SJCRH30 (cell line): Measurements from ENCODE around the gene VOPP1. TPM values are rescaled to one million over a fixed set of nuclear protein-coding genes. Genes with fewer than 3 reads are reported as not detected.

Experiments
- DNase-seq, 2 experiments: peaks; one replicate each; pipeline ENCODE4 v3.0.0-alpha.2; 2015 to 2020
- H3K27ac ChIP-seq: fragments of 250-450 bp; sonication (Bioruptor Pico); 2 replicates; pipeline ENCODE4 v1.5.1; 2020; ENCODE audit warnings: mild to moderate bottlenecking, moderate library complexity
- H3K27me3 ChIP-seq: fragments of 250-450 bp; sonication (Bioruptor Pico); 2 replicates; pipeline ENCODE4 v1.5.1; 2020; ENCODE audit warnings: mild to moderate bottlenecking, moderate library complexity
- H3K36me3 ChIP-seq: fragments of 250-450 bp; sonication (Bioruptor Pico); 2 replicates; pipeline ENCODE4 v1.5.1; 2020; ENCODE audit warnings: mild to moderate bottlenecking, moderate library complexity
- H3K4me1 ChIP-seq: fragments of 250-450 bp; sonication (Bioruptor Pico); 2 replicates; pipeline ENCODE4 v1.5.1; 2020; ENCODE audit warnings: mild to moderate bottlenecking, moderate library complexity
- H3K4me3 ChIP-seq: fragments of 250-450 bp; sonication (Bioruptor Pico); 2 replicates; pipeline ENCODE4 v1.5.1; 2020; ENCODE audit warnings: mild to moderate bottlenecking, moderate library complexity
- H3K9me3 ChIP-seq: fragments of 250-450 bp; sonication (Bioruptor Pico); replicated peaks from 2 replicates; pipeline ENCODE4 v1.5.1; 2020; ENCODE audit warnings: mild to moderate bottlenecking, moderate library complexity
- total RNA-seq: library from RNA; depleted of rRNA; stranded (reverse); fragments of >200 nt; shearing (Covaris generic); gene quantifications from 2 replicates; pipeline ENCODE4 v1.2.3, GENCODE V29; 2014

Gene VOPP1
- total RNA-seq, 1 experiment from 2014 or later, result 89.8 TPM

- H3K27ac ChIP-seq, result no peak overlapping the region
- DNase-seq, result no peak
- peaks cover 7% of the 10 kb centered on the region for H3K36me3 ChIP-seq
- H3K4me1 ChIP-seq, result no peaks in the 10 kb centered on the region
- H3K9me3 ChIP-seq, result no peaks in the 10 kb centered on the region
- no peaks in the 10 kb centered on the region for H3K27me3 ChIP-seq
- H3K4me3 ChIP-seq, result no peak overlapping the region
Measured at GRCh38 chr7:55553024-55553345, 19.3 kb downstream of the VOPP1 start.

- no peak for DNase-seq
- Histone ChIP-seq H3K27ac (no peak overlapping the region), H3K4me3 (no peak overlapping the region), H3K27me3 (no peaks in the 10 kb centered on the region), H3K9me3 (no peaks in the 10 kb centered on the region), H3K4me1 (peaks cover 3% of the 10 kb centered on the region), H3K36me3 (peaks cover 7% of the 10 kb centered on the region)
Measured at GRCh38 chr7:55552320-55553023, 19.8 kb downstream of the VOPP1 start.

- H3K4me1 ChIP-seq, result peaks cover 16% of the 10 kb centered on the region
Measured at GRCh38 chr7:55550841-55551537, 21.3 kb downstream of the VOPP1 start.

GRCh38 chr7:55550010-55550663 lies 22.2 kb downstream of the VOPP1 start:
- Histone ChIP-seq H3K4me1 (peaks cover 19% of the 10 kb centered on the region), H3K27me3 (no peaks in the 10 kb centered on the region), H3K4me3 (no peak overlapping the region), H3K9me3 (no peaks in the 10 kb centered on the region), H3K36me3 (no peaks in the 10 kb centered on the region; the same call in 1 of the 2 replicates), H3K27ac (no peak overlapping the region)
- DNase-seq, result no peak

More at GRCh38 chr7:55550841-55551537, 21.3 kb downstream of the VOPP1 start:
- no peak for DNase-seq
- H3K27ac ChIP-seq, result no peak overlapping the region
- H3K36me3 ChIP-seq, result peaks cover 7% of the 10 kb centered on the region
- H3K9me3 ChIP-seq, result no peaks in the 10 kb centered on the region
- no peak overlapping the region for H3K4me3 ChIP-seq
- H3K27me3 ChIP-seq, result no peaks in the 10 kb centered on the region

- H3K4me1 ChIP-seq, result peaks cover 19% of the 10 kb centered on the region
- no peak for DNase-seq
- no peak overlapping the region for H3K27ac ChIP-seq
- no peaks in the 10 kb centered on the region for H3K9me3 ChIP-seq
- no peaks in the 10 kb centered on the region for H3K27me3 ChIP-seq
- no peaks in the 10 kb centered on the region; the same call in 1 of the 2 replicates for H3K36me3 ChIP-seq
- H3K4me3 ChIP-seq, result no peak overlapping the region
Measured at GRCh38 chr7:55549457-55549856, 22.8 kb downstream of the VOPP1 start.

- no peak for DNase-seq
- no peaks in the 10 kb centered on the region for H3K27me3 ChIP-seq
- H3K36me3 ChIP-seq, result peaks cover 4% of the 10 kb centered on the region; the same call in 1 of the 2 replicates
- H3K27ac ChIP-seq, result no peak overlapping the region
- no peaks in the 10 kb centered on the region for H3K9me3 ChIP-seq
- H3K4me1 ChIP-seq, result peaks cover 19% of the 10 kb centered on the region
- no peak overlapping the region for H3K4me3 ChIP-seq
Measured at GRCh38 chr7:55548295-55548731, 24.0 kb downstream of the VOPP1 start.

GRCh38 chr7:55546814-55547213 lies 25.5 kb downstream of the VOPP1 start:
- Histone ChIP-seq H3K4me3 (no peak overlapping the region), H3K4me1 (peaks cover 19% of the 10 kb centered on the region), H3K36me3 (peaks cover 4% of the 10 kb centered on the region; the same call in 1 of the 2 replicates), H3K27me3 (no peaks in the 10 kb centered on the region), H3K27ac (peak overlapping the region; percentile 17), H3K9me3 (no peaks in the 10 kb centered on the region)
- peak; percentile 86 for DNase-seq

- Histone ChIP-seq H3K9me3 (no peaks in the 10 kb centered on the region), H3K4me3 (no peak overlapping the region), H3K27me3 (no peaks in the 10 kb centered on the region), H3K4me1 (peaks cover 19% of the 10 kb centered on the region), H3K27ac (no peak overlapping the region), H3K36me3 (peaks cover 4% of the 10 kb centered on the region; the same call in 1 of the 2 replicates)
- no peak for DNase-seq
Measured at GRCh38 chr7:55545496-55545895, 26.8 kb downstream of the VOPP1 start.

GRCh38 chr7:55540226-55540858 lies 32.0 kb downstream of the VOPP1 start:
- Histone ChIP-seq H3K27ac (no peak overlapping the region), H3K4me1 (peaks cover 5% of the 10 kb centered on the region), H3K36me3 (peaks cover 4% of the 10 kb centered on the region; the same call in 1 of the 2 replicates), H3K4me3 (no peak overlapping the region), H3K27me3 (no peaks in the 10 kb centered on the region), H3K9me3 (no peaks in the 10 kb centered on the region)
- no peak for DNase-seq

GRCh38 chr7:55539380-55539779 lies 32.9 kb downstream of the VOPP1 start:
- no peaks in the 10 kb centered on the region for H3K9me3 ChIP-seq

GRCh38 chr7:55538538-55538937 lies 33.8 kb downstream of the VOPP1 start:
- no peaks in the 10 kb centered on the region; the same call in 1 of the 2 replicates for H3K36me3 ChIP-seq
- H3K9me3 ChIP-seq, result no peaks in the 10 kb centered on the region
- H3K27ac ChIP-seq, result no peak overlapping the region
- no peak for DNase-seq
- no peak overlapping the region for H3K4me3 ChIP-seq
- peaks cover 23% of the 10 kb centered on the region for H3K4me1 ChIP-seq
- no peaks in the 10 kb centered on the region for H3K27me3 ChIP-seq

More at GRCh38 chr7:55539380-55539779, 32.9 kb downstream of the VOPP1 start:
- peaks cover 15% of the 10 kb centered on the region for H3K4me1 ChIP-seq
- no peak overlapping the region for H3K27ac ChIP-seq
- no peaks in the 10 kb centered on the region for H3K27me3 ChIP-seq
- H3K36me3 ChIP-seq, result peaks cover 4% of the 10 kb centered on the region; the same call in 1 of the 2 replicates
- DNase-seq, result no peak
- H3K4me3 ChIP-seq, result no peak overlapping the region

GRCh38 chr7:55537458-55537990 lies 34.8 kb downstream of the VOPP1 start:
- H3K36me3 ChIP-seq, result no peaks in the 10 kb centered on the region
- no peak overlapping the region for H3K4me3 ChIP-seq
- peaks cover 34% of the 10 kb centered on the region for H3K4me1 ChIP-seq
- no peaks in the 10 kb centered on the region for H3K27me3 ChIP-seq
- H3K9me3 ChIP-seq, result no peaks in the 10 kb centered on the region
- H3K27ac ChIP-seq, result no peak overlapping the region
- DNase-seq, result no peak

- H3K9me3 ChIP-seq, result no peaks in the 10 kb centered on the region
- H3K36me3 ChIP-seq, result no peaks in the 10 kb centered on the region
- DNase-seq, result no peak
- H3K27ac ChIP-seq, result no peak overlapping the region
- H3K4me3 ChIP-seq, result no peak overlapping the region
- H3K4me1 ChIP-seq, result peaks cover 40% of the 10 kb centered on the region
- no peaks in the 10 kb centered on the region for H3K27me3 ChIP-seq
Measured at GRCh38 chr7:55536619-55537457, 35.5 kb downstream of the VOPP1 start.

- DNase-seq, result no peak
- Histone ChIP-seq H3K9me3 (no peaks in the 10 kb centered on the region), H3K36me3 (no peaks in the 10 kb centered on the region), H3K27ac (no peak overlapping the region), H3K4me1 (peaks cover 42% of the 10 kb centered on the region), H3K4me3 (no peak overlapping the region), H3K27me3 (no peaks in the 10 kb centered on the region)
Measured at GRCh38 chr7:55535617-55536016, 36.7 kb downstream of the VOPP1 start.
